GM18873 (cell line): ENCODE results near the gene SLC51B.
"Not testable (repeated sequence)": the region's sequence is repeated elsewhere in the genome, so short reads cannot be mapped to it uniquely, and the experiment has no call there.

Source experiments
- ATAC-seq: cut with Tn5 transposase; IDR thresholded peaks from one replicate; pipeline ENCODE4 v1.9.1; 2021; ENCODE audit warnings: mild to moderate bottlenecking, moderate library complexity, moderate number of reproducible peaks; ENCODE audit not compliant: unreplicated experiment, low FRiP score

The SLC51B gene

GRCh38 chr15:65096481-65097385 lies 51.5 kb downstream of the SLC51B start:
- ATAC-seq, result no peak

GRCh38 chr15:65097651-65098263 lies 52.6 kb downstream of the SLC51B start:
- ATAC-seq, result no peak

GRCh38 chr15:65099336-65099735 lies 54.1 kb downstream of the SLC51B start:
- ATAC-seq, result no peak

GRCh38 chr15:65099801-65100200 lies 54.6 kb downstream of the SLC51B start:
- ATAC-seq, result not testable (repeated sequence)

GRCh38 chr15:65100442-65100841 lies 55.3 kb downstream of the SLC51B start:
- no peak for ATAC-seq

- no peak for ATAC-seq
Measured at GRCh38 chr15:65101411-65101890, 56.3 kb downstream of the SLC51B start.

- ATAC-seq, result no peak
Measured at GRCh38 chr15:65101891-65102708, 56.9 kb downstream of the SLC51B start.

GRCh38 chr15:65102912-65103311 lies 57.7 kb downstream of the SLC51B start:
- ATAC-seq, result no peak
